Measurements from ENCODE around the gene LLCFC1.

The LLCFC1 gene

GRCh38 chr7:142910481-142910880 is 28.8 kb upstream of the LLCFC1 start:
- DNase-seq = no peak

- DNase-seq = no peak
Measured at GRCh38 chr7:142913051-142913450, 26.2 kb upstream of the LLCFC1 start.

GRCh38 chr7:142913566-142913965 is 25.7 kb upstream of the LLCFC1 start:
- no peak for DNase-seq

- DNase-seq = no peak
Measured at GRCh38 chr7:142914121-142914520, 25.2 kb upstream of the LLCFC1 start.

GRCh38 chr7:142915315-142915714 is 24.0 kb upstream of the LLCFC1 start:
- DNase-seq = no peak

GRCh38 chr7:142916508-142916907 is 22.8 kb upstream of the LLCFC1 start:
- DNase-seq = no peak

- no peak for DNase-seq
Measured at GRCh38 chr7:142917447-142917846, 21.8 kb upstream of the LLCFC1 start.

- DNase-seq = no peak
Measured at GRCh38 chr7:142918901-142919300, 20.4 kb upstream of the LLCFC1 start.

GRCh38 chr7:142919656-142920055 is 19.6 kb upstream of the LLCFC1 start:
- no peak for DNase-seq

- no peak for DNase-seq
Measured at GRCh38 chr7:142923391-142923790, 15.9 kb upstream of the LLCFC1 start.

- no peak for DNase-seq
Measured at GRCh38 chr7:142925413-142925812, 13.9 kb upstream of the LLCFC1 start.

- peak in 1 of 2 donors; percentile 40 for DNase-seq
Measured at GRCh38 chr7:142927085-142927745, 12.1 kb upstream of the LLCFC1 start.

- DNase-seq = no peak
Measured at GRCh38 chr7:142927949-142928348, 11.3 kb upstream of the LLCFC1 start.

GRCh38 chr7:142930126-142930730 is 9.1 kb upstream of the LLCFC1 start:
- no peak for DNase-seq

- DNase-seq = no peak
Measured at GRCh38 chr7:142932386-142933091, 6.7 kb upstream of the LLCFC1 start.

- no peak for DNase-seq
Measured at GRCh38 chr7:142933092-142933475, 6.2 kb upstream of the LLCFC1 start.

- no peak for DNase-seq
Measured at GRCh38 chr7:142933624-142934023, 5.7 kb upstream of the LLCFC1 start, which contains the start of gene TRPV5. TRPV5 (minus strand) TSS chr7:142933746; CDS start chr7:142933459, 287 bp downstream.

- DNase-seq = no peak
Measured at GRCh38 chr7:142934056-142934455, 5.2 kb upstream of the LLCFC1 start.

GRCh38 chr7:142935941-142936565 is 3.2 kb upstream of the LLCFC1 start:
- DNase-seq = no peak

GRCh38 chr7:142938611-142939010 is 673 bp upstream of the LLCFC1 start:
- DNase-seq = no peak

GRCh38 chr7:142940966-142941535 is 1.8 kb downstream of the LLCFC1 start:
- no peak for DNase-seq

GRCh38 chr7:142941541-142941940 is 2.3 kb downstream of the LLCFC1 start:
- no peak for DNase-seq

- DNase-seq = no peak
Measured at GRCh38 chr7:142942746-142943145, 3.5 kb downstream of the LLCFC1 start.
